GM12874 (cell line): ENCODE measurements around the gene STEAP4.
A peak's percentile ranks its signal among the peaks of the same experiment; 100 is the strongest.

Source experiments
- TF ChIP-seq, protein P1 (sequence below): IDR thresholded peaks from 2 replicates; pipeline ENCODE4 v1.5.1; 2011; ENCODE audit warnings: low read depth, mild to moderate bottlenecking, control low read depth, low read length, moderate library complexity; ENCODE audit not compliant: insufficient read depth

STEAP4 gene

DNA sequence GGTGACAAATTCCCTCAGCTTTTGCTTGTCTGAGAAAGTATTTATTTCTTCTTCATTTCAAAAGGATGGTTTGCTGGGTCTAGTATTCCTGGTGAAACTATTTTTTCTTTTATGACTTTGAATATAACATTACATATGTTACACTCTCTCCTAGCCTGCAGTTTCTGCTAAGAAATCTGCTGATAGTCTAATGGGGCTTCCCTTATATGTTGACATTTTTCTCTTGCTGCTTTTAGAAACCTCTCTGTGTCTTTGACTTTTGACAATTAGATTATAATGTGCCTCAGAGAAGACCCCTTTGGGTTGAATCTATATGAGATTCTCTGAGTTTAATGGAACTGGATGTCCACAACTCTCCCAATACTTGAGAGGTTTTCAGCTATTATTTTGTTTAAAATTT is 53.1 kb downstream of the STEAP4 start:
- TF ChIP-seq, protein P1, sequence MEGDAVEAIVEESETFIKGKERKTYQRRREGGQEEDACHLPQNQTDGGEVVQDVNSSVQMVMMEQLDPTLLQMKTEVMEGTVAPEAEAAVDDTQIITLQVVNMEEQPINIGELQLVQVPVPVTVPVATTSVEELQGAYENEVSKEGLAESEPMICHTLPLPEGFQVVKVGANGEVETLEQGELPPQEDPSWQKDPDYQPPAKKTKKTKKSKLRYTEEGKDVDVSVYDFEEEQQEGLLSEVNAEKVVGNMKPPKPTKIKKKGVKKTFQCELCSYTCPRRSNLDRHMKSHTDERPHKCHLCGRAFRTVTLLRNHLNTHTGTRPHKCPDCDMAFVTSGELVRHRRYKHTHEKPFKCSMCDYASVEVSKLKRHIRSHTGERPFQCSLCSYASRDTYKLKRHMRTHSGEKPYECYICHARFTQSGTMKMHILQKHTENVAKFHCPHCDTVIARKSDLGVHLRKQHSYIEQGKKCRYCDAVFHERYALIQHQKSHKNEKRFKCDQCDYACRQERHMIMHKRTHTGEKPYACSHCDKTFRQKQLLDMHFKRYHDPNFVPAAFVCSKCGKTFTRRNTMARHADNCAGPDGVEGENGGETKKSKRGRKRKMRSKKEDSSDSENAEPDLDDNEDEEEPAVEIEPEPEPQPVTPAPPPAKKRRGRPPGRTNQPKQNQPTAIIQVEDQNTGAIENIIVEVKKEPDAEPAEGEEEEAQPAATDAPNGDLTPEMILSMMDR = no peak

DNA sequence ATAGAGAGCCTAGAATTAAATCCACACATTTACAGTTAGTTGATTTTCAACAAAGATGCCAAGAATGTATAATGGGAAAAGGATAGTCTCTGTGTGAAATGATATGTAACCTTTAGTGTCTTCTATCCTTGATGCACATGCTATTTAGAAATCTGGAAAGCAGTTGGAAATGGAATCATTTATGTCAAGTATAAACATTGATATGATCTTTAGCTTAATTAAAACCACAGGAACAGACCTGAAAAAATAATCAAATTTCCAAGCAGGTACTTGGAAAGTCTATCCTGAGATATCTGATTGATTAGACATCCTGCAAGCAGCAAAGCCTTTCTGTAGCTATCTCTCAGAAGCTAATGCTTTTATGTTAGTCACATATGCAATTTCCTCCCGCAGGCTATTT is 62.4 kb downstream of the STEAP4 start:
- TF ChIP-seq, protein P1 = no peak

- TF ChIP-seq, protein P1 = peak; percentile 44; the same call in 1 of the 2 replicates
Observed at GRCh38 chr7:88243345-88243909, 63.3 kb downstream of the STEAP4 start.

DNA sequence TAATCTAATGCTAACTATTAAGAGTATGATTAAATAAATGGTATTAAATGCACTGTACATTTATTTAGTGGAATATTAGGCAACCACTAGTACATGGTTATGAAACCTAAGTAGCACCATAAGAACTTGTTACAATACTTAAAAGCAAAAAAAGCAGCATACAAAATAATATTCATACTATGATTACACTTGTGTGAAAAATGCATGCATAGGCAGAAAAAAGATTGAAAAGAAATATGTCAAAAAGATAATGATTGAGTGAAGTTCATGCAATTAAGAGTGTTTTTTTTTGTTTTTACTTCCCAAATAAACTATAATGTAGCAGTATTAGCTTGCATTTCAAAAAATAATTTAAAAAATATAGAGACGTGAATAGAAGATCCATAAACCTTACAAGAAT is 66.8 kb downstream of the STEAP4 start:
- TF ChIP-seq, protein P1 = no peak

- TF ChIP-seq, protein P1 = no peak
Observed at GRCh38 chr7:88233828-88234227, 72.9 kb downstream of the STEAP4 start.

DNA sequence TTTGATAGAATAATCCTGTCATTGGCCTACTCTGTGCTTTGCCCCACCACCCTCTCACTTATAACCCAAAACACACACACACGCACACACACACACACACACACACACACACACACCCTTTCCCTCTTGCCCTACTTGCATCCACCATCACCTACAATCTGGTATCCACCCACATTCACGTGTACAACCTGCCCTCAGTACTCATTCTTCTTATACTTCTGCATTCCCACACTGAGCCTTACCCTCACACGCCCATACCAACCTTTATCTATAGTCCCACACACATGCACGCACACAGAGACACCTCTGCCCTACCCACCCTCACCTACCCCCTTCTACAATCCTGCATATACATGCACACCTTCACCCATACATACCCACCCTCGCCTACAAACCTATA is 76.0 kb downstream of the STEAP4 start:
- TF ChIP-seq, protein P1 = no peak

DNA sequence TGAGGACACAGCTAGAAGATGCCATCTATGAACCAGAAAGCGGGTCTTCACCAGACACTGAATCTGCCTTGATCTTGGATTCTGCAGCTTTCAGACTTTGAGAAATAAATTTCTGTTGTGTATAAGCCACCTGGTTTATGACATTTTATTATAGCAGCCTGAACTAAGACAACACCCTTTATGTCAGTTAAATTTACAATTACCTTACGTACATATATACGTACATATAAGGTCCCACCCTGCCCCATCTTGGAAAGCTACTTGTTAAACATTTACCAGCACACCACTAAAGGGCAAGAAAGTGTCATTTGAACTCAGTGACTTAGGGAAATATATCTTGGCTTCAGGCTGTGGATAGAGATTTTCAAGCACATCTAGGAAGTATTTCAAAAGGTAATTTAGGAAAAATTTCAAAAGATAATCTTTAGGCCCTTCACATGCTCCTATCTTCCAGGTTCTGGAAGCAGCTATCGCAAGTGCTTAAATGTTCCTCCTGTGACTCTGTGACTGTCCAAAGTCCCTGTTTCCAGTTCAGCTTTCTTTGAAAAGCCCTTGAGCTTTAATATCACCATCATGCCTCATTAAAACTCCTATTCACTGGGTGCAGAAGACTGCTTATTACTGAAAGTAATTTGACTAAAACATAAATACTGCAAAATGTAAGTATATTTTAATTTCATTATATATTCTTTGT is 77.2 kb downstream of the STEAP4 start:
- TF ChIP-seq, protein P1 = no peak
